Stimulated activated naive CD8-positive, alpha-beta T cell treated with anti-CD3 and anti-CD28 coated beads, Interleukin-15, Interleukin-2, amounts not matched to agents 100 ng/mL and 50 ng/mL, for 24 hours (primary cell): ENCODE results near the gene LRRC9.
"Not testable (repeated sequence)": the region's sequence is repeated elsewhere in the genome, so short reads cannot be mapped to it uniquely, and the experiment has no call there.

Experiments
- H3K27ac Mint-ChIP-seq: one replicate; pipeline ENCODE4 v1.8.0; 2021; ENCODE audit warnings: mild to moderate bottlenecking, mixed read lengths
- H3K27me3 Mint-ChIP-seq: one replicate; pipeline ENCODE4 v1.8.0; 2021; ENCODE audit warnings: mixed read lengths
- H3K36me3 Mint-ChIP-seq: one replicate; pipeline ENCODE4 v1.8.0; 2021; ENCODE audit warnings: low read depth, mixed read lengths
- H3K4me1 Mint-ChIP-seq: one replicate; pipeline ENCODE4 v1.8.0; 2021; ENCODE audit warnings: low read depth, mixed read lengths
- H3K4me3 Mint-ChIP-seq: one replicate; pipeline ENCODE4 v1.8.0; 2021; ENCODE audit warnings: mild to moderate bottlenecking, mixed read lengths
- H3K9me3 Mint-ChIP-seq: one replicate; pipeline ENCODE4 v1.8.0; 2021; ENCODE audit warnings: mixed read lengths

Gene LRRC9

DNA sequence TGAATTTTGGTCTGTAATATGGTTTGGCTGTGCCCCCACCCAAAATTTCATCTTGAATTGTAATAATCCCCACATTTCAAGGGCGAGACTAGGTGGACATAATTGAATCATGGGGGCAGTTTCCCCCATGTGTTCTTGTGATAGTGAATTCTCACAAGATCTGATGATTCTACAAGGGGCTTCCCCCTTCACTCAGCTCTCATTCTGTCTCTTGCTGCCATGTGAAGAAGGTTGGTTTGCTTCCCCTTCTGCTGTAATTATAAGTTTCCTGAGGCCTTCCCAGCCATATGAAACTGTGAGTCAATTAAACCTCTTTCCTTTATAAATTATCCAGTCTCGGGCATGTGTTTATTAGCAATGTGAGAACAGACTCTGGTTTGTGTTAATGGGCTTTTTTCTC lies 5.9 kb downstream of the LRRC9 start:
- Mint-ChIP-seq H3K27me3 (peaks cover 22% of the 10 kb centered on the region), H3K4me3 (no peak overlapping the region), H3K9me3 (no peaks in the 10 kb centered on the region), H3K27ac (peak overlapping the region; percentile 82), H3K4me1 (peaks cover 19% of the 10 kb centered on the region), H3K36me3 (no peaks in the 10 kb centered on the region)

DNA sequence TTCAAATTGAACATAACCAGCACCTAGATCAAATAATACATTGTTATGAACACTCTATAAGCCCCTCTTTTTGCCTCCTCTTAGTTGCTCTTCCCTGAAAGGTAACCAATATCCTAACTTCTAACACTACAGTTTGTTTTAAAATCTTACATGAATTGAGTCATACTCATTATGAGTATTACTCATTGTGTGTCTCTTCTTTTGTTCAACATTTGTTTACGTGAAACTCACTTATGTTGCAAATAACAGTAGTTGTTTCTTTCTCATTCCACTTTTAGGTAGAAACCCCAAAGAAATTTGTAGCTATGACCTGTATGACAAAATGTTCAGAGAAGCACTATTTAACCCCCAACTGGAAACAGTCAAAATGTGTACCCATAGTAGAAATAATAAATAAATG lies 6.6 kb downstream of the LRRC9 start:
- Mint-ChIP-seq H3K27me3 (peaks cover 14% of the 10 kb centered on the region), H3K9me3 (no peaks in the 10 kb centered on the region), H3K36me3 (no peaks in the 10 kb centered on the region), H3K4me3 (no peak overlapping the region), H3K4me1 (peaks cover 19% of the 10 kb centered on the region), H3K27ac (no peak overlapping the region)

DNA sequence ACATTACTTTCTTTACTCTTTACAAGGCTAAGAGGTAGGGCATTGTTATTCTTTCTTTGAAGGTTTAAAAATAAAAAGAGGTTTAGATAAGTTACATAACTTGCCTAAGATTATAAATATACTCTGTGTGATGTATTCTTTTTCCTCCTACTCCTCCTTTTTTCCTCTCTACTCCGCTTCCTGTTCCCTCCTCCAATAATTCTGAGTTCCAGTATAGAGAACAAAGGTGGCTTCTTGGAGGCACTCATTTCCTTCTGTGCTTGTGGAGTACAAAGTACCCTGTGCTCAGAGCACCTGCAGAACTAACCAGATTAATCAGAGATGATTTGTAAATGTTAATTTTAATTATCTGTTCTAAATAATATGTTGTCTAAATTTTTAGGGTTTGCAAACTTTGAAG lies 11.3 kb downstream of the LRRC9 start:
- Mint-ChIP-seq H3K27ac (no peak overlapping the region), H3K36me3 (no peaks in the 10 kb centered on the region), H3K4me3 (no peak overlapping the region), H3K9me3 (no peaks in the 10 kb centered on the region), H3K27me3 (peaks cover 8% of the 10 kb centered on the region), H3K4me1 (peaks cover 10% of the 10 kb centered on the region)

- no peaks in the 10 kb centered on the region for H3K9me3 Mint-ChIP-seq
- H3K36me3 Mint-ChIP-seq, result no peaks in the 10 kb centered on the region
- no peak overlapping the region for H3K4me3 Mint-ChIP-seq
- no peak overlapping the region for H3K27ac Mint-ChIP-seq
- peaks cover 20% of the 10 kb centered on the region for H3K27me3 Mint-ChIP-seq
- H3K4me1 Mint-ChIP-seq, result peaks cover 10% of the 10 kb centered on the region
Measured at GRCh38 chr14:59936145-59936544, 16.2 kb downstream of the LRRC9 start.

DNA sequence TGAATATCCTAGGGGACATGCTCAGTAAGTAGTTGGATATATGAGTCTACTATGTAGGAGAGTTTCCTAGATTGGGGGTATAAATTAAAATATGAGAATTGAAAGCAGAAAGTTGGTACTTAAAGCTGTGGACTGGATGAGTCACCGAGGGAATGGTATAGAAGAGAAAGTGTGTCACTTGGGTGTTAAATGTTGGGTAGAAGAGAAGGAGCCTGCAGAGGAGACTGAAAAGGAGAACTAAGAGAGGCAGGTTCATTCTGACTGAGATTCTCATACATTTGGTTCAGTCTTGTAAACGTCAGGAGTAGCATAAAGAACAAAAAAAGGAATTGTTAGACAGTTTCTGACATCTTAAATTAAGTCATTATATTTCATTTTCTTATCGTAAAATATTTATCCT lies 19.9 kb downstream of the LRRC9 start:
- Mint-ChIP-seq H3K4me3 (no peak overlapping the region), H3K27ac (no peak overlapping the region), H3K27me3 (peaks cover 39% of the 10 kb centered on the region), H3K4me1 (peaks cover 10% of the 10 kb centered on the region), H3K9me3 (no peaks in the 10 kb centered on the region), H3K36me3 (no peaks in the 10 kb centered on the region)

GRCh38 chr14:59942296-59942862 lies 22.4 kb downstream of the LRRC9 start:
- not testable (repeated sequence) for H3K36me3 Mint-ChIP-seq, H3K4me1 Mint-ChIP-seq, H3K4me3 Mint-ChIP-seq, H3K9me3 Mint-ChIP-seq, H3K27ac Mint-ChIP-seq
- H3K27me3 Mint-ChIP-seq, result peaks cover 31% of the 10 kb centered on the region

- Mint-ChIP-seq H3K36me3 (no peaks in the 10 kb centered on the region), H3K27me3 (peaks cover 19% of the 10 kb centered on the region), H3K27ac (no peak overlapping the region), H3K4me1 (peaks cover 1% of the 10 kb centered on the region), H3K9me3 (no peaks in the 10 kb centered on the region), H3K4me3 (no peak overlapping the region)
Measured at GRCh38 chr14:59944909-59945308, 25.0 kb downstream of the LRRC9 start.

DNA sequence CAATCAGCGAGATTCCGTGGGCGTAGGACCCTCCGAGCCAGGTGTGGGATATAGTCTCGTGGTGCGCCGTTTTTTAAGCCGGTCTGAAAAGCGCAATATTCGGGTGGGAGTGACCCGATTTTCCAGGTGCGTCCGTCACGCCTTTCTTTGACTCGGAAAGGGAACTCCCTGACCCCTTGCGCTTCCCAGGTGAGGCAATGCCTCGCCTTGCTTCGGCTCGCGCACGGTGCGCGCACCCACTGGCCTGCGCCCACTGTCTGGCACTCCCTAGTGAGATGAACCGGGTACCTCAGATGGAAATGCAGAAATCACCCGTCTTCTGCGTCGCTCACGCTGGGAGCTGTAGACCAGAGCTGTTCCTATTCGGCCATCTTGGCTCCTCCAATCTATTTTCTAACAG lies 32.2 kb downstream of the LRRC9 start:
- H3K36me3 Mint-ChIP-seq, H3K4me3 Mint-ChIP-seq, H3K27ac Mint-ChIP-seq, H3K9me3 Mint-ChIP-seq, H3K4me1 Mint-ChIP-seq: not testable (repeated sequence)
- peaks cover 21% of the 10 kb centered on the region for H3K27me3 Mint-ChIP-seq

GRCh38 chr14:59957890-59958289 lies 37.9 kb downstream of the LRRC9 start:
- H3K36me3 Mint-ChIP-seq, H3K9me3 Mint-ChIP-seq, H3K27ac Mint-ChIP-seq, H3K4me1 Mint-ChIP-seq, H3K4me3 Mint-ChIP-seq: not testable (repeated sequence)
- peaks cover 23% of the 10 kb centered on the region for H3K27me3 Mint-ChIP-seq

DNA sequence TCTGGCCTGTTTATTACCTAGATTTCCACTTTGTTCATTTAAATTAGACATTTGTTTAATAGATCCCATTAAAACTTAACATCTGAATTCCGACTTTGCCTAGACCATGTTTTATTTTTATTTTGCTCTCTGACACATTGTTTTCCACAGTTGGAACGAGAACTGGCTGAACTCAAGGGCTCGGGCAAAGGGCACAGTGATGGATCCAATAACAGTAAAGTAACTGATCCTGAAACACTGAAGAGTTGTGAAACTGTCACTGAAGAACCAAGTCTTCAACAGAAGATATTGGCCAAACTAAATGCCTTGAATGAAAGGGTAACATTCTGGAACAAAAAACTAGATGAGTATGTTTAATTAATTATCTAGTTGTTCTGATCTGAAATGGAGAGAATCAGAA lies 39.7 kb downstream of the LRRC9 start:
- H3K4me3 Mint-ChIP-seq, result no peak overlapping the region
- H3K27me3 Mint-ChIP-seq, result peaks cover 17% of the 10 kb centered on the region
- no peaks in the 10 kb centered on the region for H3K36me3 Mint-ChIP-seq
- peaks cover 10% of the 10 kb centered on the region for H3K4me1 Mint-ChIP-seq
- peaks cover 8% of the 10 kb centered on the region for H3K9me3 Mint-ChIP-seq
- no peak overlapping the region for H3K27ac Mint-ChIP-seq

DNA sequence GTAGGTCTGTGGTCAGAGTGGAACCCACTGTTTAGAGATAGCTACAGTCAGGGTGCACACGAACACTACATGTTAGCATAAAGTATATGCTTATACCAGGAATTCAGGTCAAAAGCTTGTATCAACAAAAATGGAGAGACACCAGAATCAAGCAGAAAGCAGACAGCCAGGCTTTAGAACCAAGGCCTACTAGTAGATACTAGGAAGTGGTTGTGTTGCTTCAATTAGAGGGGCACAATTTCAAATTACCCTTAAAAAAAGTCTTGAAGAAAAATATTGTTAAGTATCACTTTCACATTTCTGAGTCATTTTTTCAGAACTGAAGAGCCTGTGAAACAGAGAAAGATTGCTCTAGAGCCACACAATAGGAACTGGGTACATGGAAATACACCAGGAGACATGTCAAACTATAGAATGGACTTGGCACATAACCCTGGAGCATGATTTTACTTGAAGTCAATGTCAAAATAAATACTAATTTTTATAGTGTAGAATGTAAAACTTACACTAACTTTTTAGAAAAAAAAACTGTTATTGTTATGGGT lies 41.6 kb downstream of the LRRC9 start:
- Mint-ChIP-seq H3K27ac (no peak overlapping the region), H3K4me3 (no peak overlapping the region), H3K9me3 (peaks cover 4% of the 10 kb centered on the region), H3K4me1 (peaks cover 19% of the 10 kb centered on the region), H3K36me3 (no peaks in the 10 kb centered on the region), H3K27me3 (peaks cover 5% of the 10 kb centered on the region)

DNA sequence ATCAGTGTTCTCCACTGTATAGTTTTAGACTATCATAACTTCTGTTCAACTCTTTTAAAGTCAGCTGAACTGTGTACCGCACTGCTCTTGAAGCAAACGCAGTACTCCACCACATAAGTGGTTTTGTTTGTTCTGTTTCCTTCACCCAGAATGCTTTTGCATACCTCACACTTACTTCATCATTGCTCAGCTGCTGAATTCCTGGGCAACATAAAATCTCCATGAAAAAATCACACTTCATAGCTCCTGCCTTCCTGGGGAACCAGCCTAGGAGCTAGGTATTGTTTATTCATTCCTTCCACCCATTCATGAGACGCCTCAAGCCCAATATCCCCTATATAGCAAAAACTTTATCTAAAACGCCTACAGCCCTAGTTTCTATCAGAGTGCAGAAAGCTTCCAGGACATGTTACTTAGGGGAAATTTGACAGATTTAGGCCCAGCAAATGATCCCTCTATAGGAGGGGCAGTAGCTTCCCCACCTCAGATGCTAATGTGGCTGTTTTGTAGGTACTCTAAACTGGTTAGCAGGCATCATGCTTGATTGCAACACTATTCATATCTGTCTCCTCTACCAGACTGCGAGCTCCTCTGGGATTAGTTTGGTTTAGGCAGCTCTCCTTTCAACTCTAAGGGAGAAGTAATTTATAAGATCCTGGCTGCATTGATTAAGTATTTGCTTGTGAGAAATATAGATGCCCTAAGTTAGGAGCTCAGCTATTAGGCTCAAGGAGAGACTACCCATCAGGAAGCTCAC lies 44.5 kb downstream of the LRRC9 start:
- no peaks in the 10 kb centered on the region for H3K27me3 Mint-ChIP-seq
- H3K4me1 Mint-ChIP-seq, result peaks cover 19% of the 10 kb centered on the region
- H3K4me3 Mint-ChIP-seq, result peak overlapping the region; percentile 82
- no peaks in the 10 kb centered on the region for H3K36me3 Mint-ChIP-seq
- H3K27ac Mint-ChIP-seq, result no peak overlapping the region
- no peaks in the 10 kb centered on the region for H3K9me3 Mint-ChIP-seq

DNA sequence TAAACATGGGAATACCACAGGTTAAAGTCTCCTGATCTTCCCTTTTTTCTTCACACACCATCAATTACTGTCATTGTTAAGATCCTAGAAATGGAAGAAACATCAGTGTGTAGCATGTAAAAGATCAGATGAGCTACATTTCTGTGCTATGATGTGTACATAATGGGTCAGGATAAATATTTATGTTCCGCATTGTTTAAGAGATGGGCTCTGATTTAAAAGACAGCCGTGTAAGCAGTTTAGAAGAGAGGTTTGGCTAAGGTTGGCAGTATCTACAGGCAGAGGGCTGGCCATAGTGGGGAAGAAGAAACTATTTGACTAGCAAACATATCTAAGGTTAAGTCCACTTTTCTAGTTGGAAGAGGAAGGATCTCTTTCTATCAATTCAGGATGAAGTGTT lies 49.4 kb downstream of the LRRC9 start:
- no peaks in the 10 kb centered on the region for H3K36me3 Mint-ChIP-seq
- H3K4me1 Mint-ChIP-seq, result peaks cover 12% of the 10 kb centered on the region
- H3K9me3 Mint-ChIP-seq, result no peaks in the 10 kb centered on the region
- no peak overlapping the region for H3K27ac Mint-ChIP-seq
- peaks cover 6% of the 10 kb centered on the region for H3K27me3 Mint-ChIP-seq
- H3K4me3 Mint-ChIP-seq, result no peak overlapping the region

DNA sequence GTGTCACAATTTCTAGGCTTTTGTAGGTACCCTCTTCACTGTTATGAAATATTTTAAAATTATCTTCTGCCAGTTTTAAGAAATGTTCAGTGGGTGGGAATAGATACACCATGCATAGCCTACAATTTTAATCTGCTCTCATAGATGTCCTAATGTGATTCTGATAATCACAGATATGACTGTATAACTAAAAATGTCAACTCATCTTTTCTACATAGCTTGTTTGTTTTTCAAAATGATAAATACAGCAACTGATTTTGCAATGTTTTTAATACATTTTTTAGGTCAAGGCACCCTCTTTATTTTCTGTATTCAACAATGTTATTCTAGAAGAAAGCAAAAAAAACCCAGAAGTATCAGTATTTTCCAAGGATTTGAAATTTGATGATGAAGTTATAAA lies 61.6 kb downstream of the LRRC9 start:
- Mint-ChIP-seq H3K9me3 (no peaks in the 10 kb centered on the region), H3K27me3 (peaks cover 3% of the 10 kb centered on the region), H3K27ac (no peak overlapping the region), H3K36me3 (no peaks in the 10 kb centered on the region), H3K4me1 (no peaks in the 10 kb centered on the region), H3K4me3 (no peak overlapping the region)

DNA sequence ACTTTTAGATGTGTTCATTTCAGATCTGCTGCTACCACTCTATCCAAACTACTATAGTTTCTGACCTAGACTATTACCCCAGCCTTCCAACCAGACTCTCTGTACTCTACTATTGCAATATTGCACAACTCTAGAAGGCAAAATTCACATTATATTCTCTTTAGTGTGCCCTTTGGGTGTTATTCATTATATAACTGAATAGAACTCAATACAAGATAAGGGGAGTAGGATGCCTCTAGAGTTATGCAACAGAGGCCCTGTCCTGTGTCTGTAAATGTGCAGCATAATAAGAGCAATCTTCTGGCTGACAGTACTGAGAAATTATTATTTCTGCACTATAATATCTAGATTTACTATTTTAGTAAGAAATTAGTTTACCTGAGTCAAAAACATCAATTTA lies 63.1 kb downstream of the LRRC9 start:
- Mint-ChIP-seq H3K4me3 (no peak overlapping the region), H3K36me3 (no peaks in the 10 kb centered on the region), H3K4me1 (no peaks in the 10 kb centered on the region), H3K27me3 (peaks cover 3% of the 10 kb centered on the region), H3K27ac (no peak overlapping the region), H3K9me3 (no peaks in the 10 kb centered on the region)

DNA sequence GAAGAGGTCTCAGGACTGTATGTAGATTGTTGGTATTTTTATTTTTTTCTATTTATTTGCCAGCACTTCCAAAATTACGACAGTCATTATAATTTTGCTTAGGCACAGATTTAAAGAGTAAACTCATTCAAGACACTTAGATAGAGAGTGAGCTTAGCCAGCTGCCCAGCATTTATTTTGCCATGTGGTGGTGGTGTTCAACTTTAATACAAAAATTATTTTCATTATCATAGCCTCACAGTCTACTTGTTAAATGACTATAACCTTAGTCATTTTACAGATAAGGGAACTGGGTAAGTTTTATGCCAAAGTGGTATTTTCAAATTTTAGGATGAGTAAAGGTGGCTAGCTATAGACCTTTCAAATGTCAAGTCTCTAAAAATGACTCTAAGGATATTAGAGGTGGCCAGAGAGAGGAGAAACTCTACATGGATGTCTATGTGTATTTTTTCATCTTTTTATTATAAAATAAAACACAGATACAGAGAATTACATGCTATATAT lies 66.7 kb downstream of the LRRC9 start:
- H3K9me3 Mint-ChIP-seq, result no peaks in the 10 kb centered on the region
- H3K36me3 Mint-ChIP-seq, result no peaks in the 10 kb centered on the region
- no peak overlapping the region for H3K4me3 Mint-ChIP-seq

More for the DNA sequence above, 66.7 kb downstream of the LRRC9 start:
- Mint-ChIP-seq H3K4me1 (no peaks in the 10 kb centered on the region), H3K27ac (no peak overlapping the region), H3K27me3 (peaks cover 9% of the 10 kb centered on the region)
